Posterior cingulate gyrus (tissue), 11 donors: ENCODE data around the gene PYGB.

Source experiments
- DNase-seq, 10 donors: peaks; one replicate each; pipeline versions ENCODE4 v3.0.0 to v3.0.0-alpha.2; 2020 to 2021; ENCODE audit warnings: mixed read lengths in 3 of 10
- intact Hi-C: fragments of 100-400 bp; cut with DNase I; formaldehyde crosslinking; loops from one replicate; pipeline ENCODE4 v1.15.1; 2023

The PYGB gene

GRCh38 chr20:25244976-25245375 lies 2.9 kb upstream of the PYGB start:
- intact Hi-C loops = loop anchor here (5.0 kb wide), 1 partner anchor 152 kb away; no protein-coding TSS in a partner anchor

GRCh38 chr20:25245461-25245860 lies 2.4 kb upstream of the PYGB start:
- no peak for DNase-seq
- intact Hi-C loops = loop anchor here (5.0 kb wide), 1 partner anchor 152 kb away; no protein-coding TSS in a partner anchor

More at GRCh38 chr20:25244976-25245375, 2.9 kb upstream of the PYGB start:
- DNase-seq = no peak

GRCh38 chr20:25246182-25246999 lies 1.5 kb upstream of the PYGB start:
- intact Hi-C loops = loop anchor here (5.0 kb wide), 1 partner anchor 151 kb away; no protein-coding TSS in a partner anchor
- DNase-seq = peak in 1 of 10 donors; percentile 36

- peak in 9 of 10 donors; percentile 53 to 95 (median 67) for DNase-seq
- intact Hi-C loops = loop anchor here (5.0 kb wide), 1 partner anchor 150 kb away; no protein-coding TSS in a partner anchor
Observed at GRCh38 chr20:25247000-25247517, 826 bp upstream of the PYGB start.

GRCh38 chr20:25247518-25247955 lies 348 bp upstream of the PYGB start:
- peak in 2 of 10 donors; percentile 31 to 91 for DNase-seq
- intact Hi-C loops = loop anchor here (5.0 kb wide), 1 partner anchor 150 kb away; no protein-coding TSS in a partner anchor

- peak in 2 of 10 donors; percentile 39 to 90 for DNase-seq
- intact Hi-C loops = loop anchor here (1.0 to 5.0 kb wide), 2 partner anchors 53 to 149 kb away; partner anchors contain the start of gene ENTPD6
Observed at GRCh38 chr20:25248786-25249172, 894 bp downstream of the PYGB start.

- intact Hi-C loops = loop anchor here (5.0 kb wide), 1 partner anchor 148 kb away; no protein-coding TSS in a partner anchor
- DNase-seq = peak in 1 of 10 donors; percentile 58
Observed at GRCh38 chr20:25249198-25249931, 1.5 kb downstream of the PYGB start.

GRCh38 chr20:25250508-25250907 lies 2.6 kb downstream of the PYGB start:
- intact Hi-C loops = loop anchor here (10.0 kb wide), 1 partner anchor 374 kb away; the partner anchor contains the start of gene NANP
- no peak for DNase-seq

GRCh38 chr20:25251019-25251418 lies 3.1 kb downstream of the PYGB start:
- DNase-seq = no peak
- intact Hi-C loops = loop anchor here (10.0 kb wide), 1 partner anchor 374 kb away; the partner anchor contains the start of gene NANP

- intact Hi-C loops = loop anchor here (10.0 kb wide), 1 partner anchor 373 kb away; the partner anchor contains the start of gene NANP
- peak in 1 of 10 donors; percentile 20 for DNase-seq
Observed at GRCh38 chr20:25251558-25251957, 3.7 kb downstream of the PYGB start.

- no peak for DNase-seq
- intact Hi-C loops = loop anchor here (10.0 kb wide), 1 partner anchor 373 kb away; the partner anchor contains the start of gene NANP
Observed at GRCh38 chr20:25252230-25252651, 4.4 kb downstream of the PYGB start.

- DNase-seq = peak in 1 of 10 donors; percentile 44
- intact Hi-C loops = loop anchor here (10.0 kb wide), 1 partner anchor 372 kb away; the partner anchor contains the start of gene NANP
Observed at GRCh38 chr20:25252686-25253421, 5.0 kb downstream of the PYGB start.

GRCh38 chr20:25253606-25254275 lies 5.9 kb downstream of the PYGB start:
- DNase-seq = no peak
- intact Hi-C loops = loop anchor here (10.0 kb wide), 1 partner anchor 371 kb away; the partner anchor contains the start of gene NANP

GRCh38 chr20:25254571-25254970 lies 6.7 kb downstream of the PYGB start:
- intact Hi-C loops = loop anchor here (10.0 kb wide), 1 partner anchor 370 kb away; the partner anchor contains the start of gene NANP
- DNase-seq = no peak

- DNase-seq = peak in 6 of 10 donors; percentile 34 to 92 (median 59)
- intact Hi-C loops = loop anchor here (10.0 kb wide), 1 partner anchor 370 kb away; the partner anchor contains the start of gene NANP
Observed at GRCh38 chr20:25254986-25255680, 7.2 kb downstream of the PYGB start.

- intact Hi-C loops = loop anchor here (10.0 kb wide), 1 partner anchor 368 kb away; the partner anchor contains the start of gene NANP
- DNase-seq = peak in 1 of 10 donors; percentile 55
Observed at GRCh38 chr20:25256226-25256859, 8.5 kb downstream of the PYGB start.

- intact Hi-C loops = loop anchor here (10.0 kb wide), 1 partner anchor 368 kb away; the partner anchor contains the start of gene NANP
- DNase-seq = no peak
Observed at GRCh38 chr20:25257130-25257529, 9.2 kb downstream of the PYGB start.
